Bronchial epithelial cell (primary cell): ENCODE data around the gene NOL8. TPM values are rescaled to one million over a fixed set of nuclear protein-coding genes. Genes with fewer than 3 reads are reported as not detected.

Experiments
- DNase-seq: peaks from one replicate; pipeline ENCODE4 v3.0.0-alpha.2; 2010; ENCODE audit warnings: low read depth
- FAIRE-seq: peaks from 2 replicates; lab custom pipeline; 2011; peaks lifted over from hg19 to GRCh38; lab: Jason Lieb, UNC
- H3K27me3 ChIP-seq: 2 replicates; pipeline ENCODE4 v1.5.1; 2011; ENCODE audit warnings: low read length; ENCODE audit not compliant: control insufficient read depth, insufficient read depth
- H3K36me3 ChIP-seq: 2 replicates; pipeline ENCODE4 v1.5.1; 2011; ENCODE audit warnings: low read length; ENCODE audit not compliant: control insufficient read depth, insufficient read depth
- H3K4me3 ChIP-seq: 2 replicates; pipeline ENCODE4 v1.5.1; 2011; ENCODE audit warnings: mild to moderate bottlenecking, low read depth, low read length, control low read depth
- total RNA-seq: library from RNA; depleted of rRNA; stranded (reverse); fragments of >200 nt; gene quantifications from 2 replicates; pipeline ENCODE4 v1.2.1, GENCODE V29; 2014
- TF ChIP-seq, protein P1 (sequence below): IDR thresholded peaks from 2 replicates; pipeline ENCODE4 v1.5.1; 2011; ENCODE audit warnings: mild to moderate bottlenecking, moderate library complexity, low read length, control low read depth, inconsistent platforms; ENCODE audit not compliant: insufficient read depth, severe bottlenecking

NOL8 gene
- total RNA-seq, 1 donor from 2014 or later: 19.7 TPM

DNA sequence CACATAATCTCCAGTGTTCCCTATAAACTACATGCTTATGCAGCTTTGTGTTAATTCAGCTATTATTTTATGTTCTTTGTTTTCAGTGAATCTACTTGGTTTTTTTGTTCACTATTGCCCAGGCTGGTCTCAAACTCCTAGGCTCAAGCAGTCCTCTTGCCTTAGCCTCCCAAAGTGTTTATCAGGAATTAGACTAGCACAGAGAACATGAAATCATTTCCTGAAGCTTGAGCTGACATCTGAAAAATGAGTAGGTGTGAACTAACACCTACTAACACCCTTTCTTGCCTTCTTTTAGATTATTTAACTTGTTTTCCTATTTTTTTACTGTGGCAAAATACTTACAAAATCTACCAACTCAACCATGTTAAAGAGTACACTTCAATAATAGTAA, 25.6 kb upstream of the NOL8 start:
- Histone ChIP-seq H3K27me3 (no peaks in the 10 kb centered on the region), H3K4me3 (no peak overlapping the region), H3K36me3 (no peaks in the 10 kb centered on the region)
- TF ChIP-seq, protein P1, sequence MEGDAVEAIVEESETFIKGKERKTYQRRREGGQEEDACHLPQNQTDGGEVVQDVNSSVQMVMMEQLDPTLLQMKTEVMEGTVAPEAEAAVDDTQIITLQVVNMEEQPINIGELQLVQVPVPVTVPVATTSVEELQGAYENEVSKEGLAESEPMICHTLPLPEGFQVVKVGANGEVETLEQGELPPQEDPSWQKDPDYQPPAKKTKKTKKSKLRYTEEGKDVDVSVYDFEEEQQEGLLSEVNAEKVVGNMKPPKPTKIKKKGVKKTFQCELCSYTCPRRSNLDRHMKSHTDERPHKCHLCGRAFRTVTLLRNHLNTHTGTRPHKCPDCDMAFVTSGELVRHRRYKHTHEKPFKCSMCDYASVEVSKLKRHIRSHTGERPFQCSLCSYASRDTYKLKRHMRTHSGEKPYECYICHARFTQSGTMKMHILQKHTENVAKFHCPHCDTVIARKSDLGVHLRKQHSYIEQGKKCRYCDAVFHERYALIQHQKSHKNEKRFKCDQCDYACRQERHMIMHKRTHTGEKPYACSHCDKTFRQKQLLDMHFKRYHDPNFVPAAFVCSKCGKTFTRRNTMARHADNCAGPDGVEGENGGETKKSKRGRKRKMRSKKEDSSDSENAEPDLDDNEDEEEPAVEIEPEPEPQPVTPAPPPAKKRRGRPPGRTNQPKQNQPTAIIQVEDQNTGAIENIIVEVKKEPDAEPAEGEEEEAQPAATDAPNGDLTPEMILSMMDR: no peak
- DNase-seq (no peak), FAIRE-seq (no peak)

DNA sequence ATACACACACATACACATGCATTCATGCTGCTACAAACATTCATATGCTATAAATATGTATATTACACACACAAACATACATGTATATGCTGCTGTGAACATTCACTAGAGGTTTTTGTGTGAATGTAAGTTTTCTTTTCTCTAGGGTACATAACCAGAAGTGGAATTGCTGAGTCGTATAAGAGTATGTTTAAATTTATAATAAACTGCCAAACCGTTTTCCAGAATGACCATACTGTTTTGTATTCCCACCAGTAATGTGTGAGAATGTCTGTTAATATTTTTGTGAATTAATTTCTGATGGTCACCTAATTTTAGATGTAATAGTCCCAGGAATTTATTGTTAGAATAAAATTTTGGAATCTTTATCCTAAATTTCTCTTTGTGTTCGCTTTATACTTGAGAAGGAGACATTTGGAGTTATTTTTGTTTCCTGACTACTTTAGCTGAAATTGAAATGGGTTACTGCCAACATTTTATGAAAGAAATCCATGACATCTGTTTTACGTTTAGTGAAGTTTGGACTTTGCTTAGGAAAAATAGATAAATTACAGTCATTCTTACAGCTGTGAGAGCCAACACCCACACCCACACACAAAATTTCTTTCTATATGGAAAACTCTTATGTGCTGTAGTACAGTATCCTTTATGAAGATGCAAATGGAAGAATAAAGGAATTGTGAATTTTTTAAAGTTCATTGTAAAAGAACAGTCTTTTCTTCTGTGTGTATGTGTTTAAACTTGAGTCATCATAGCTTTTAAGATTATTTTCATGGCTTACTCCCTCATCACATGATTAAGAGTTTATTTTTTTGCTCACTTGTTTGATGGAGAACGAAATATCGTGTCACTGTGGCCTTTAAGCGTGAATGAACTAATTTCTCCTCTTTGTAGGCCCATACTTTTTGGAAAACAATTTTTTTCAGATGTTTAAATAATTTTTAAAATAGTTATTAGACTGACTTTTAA, 24.9 kb upstream of the NOL8 start:
- DNase-seq (no peak), FAIRE-seq (no peak)
- no peaks in the 10 kb centered on the region for H3K36me3 ChIP-seq
- H3K27me3 ChIP-seq: no peaks in the 10 kb centered on the region
- H3K4me3 ChIP-seq: no peak overlapping the region
- TF ChIP-seq, protein P1: no peak

DNA sequence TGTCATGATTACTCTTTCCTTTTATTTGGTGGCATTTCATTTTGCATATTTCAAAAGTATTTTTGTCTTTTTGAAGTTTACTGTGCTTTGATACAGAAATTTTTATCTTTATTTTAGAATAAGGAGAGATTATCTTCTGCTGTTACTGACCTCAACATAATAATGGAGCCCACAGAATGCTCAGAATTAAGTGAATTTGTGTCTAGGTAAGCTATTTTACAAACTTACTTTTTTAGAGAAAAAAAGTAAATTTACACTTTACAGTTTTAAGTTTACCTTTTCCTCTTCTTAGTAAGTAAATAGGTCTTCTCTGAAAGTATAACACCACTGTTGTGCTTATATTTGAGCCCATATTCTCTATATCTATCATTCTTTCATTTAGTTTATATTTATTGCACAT, 20.4 kb upstream of the NOL8 start:
- no peak for FAIRE-seq

DNA sequence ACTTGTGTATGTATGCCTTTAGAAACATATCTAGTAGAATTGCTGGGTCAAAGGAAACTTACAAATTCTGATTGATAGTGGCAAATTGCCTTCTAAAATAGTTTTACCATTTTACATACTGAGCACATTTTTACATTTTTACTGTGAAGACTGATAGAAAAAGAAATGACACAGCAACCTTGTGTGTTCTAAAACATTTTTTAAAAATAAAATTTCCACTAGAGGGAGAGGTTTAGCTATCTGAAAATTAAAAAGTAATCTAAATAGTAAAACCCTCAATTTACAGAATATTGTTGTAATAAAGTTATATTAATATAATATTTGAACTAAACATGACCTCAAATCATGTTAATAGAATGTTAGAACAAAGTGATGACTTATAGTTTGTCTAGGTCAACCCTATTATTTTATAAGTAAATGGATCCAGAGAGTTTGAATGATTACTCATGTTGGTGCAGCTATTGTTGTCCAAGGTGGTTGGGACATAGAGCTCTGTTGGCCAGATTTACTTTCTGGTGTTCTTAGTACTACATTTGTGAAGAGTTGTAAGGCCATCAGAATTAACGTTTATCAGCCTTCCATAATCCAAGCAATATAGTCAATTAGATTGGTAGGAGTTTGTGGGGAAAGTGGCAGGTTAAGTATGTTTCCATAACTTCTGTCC, 17.8 kb upstream of the NOL8 start:
- no peak for FAIRE-seq
- no peaks in the 10 kb centered on the region for H3K27me3 ChIP-seq
- TF ChIP-seq, protein P1: no peak
- peak; percentile 42 for DNase-seq
- H3K4me3 ChIP-seq: no peak overlapping the region
- H3K36me3 ChIP-seq: no peaks in the 10 kb centered on the region

More for the DNA sequence above, 20.4 kb upstream of the NOL8 start:
- Histone ChIP-seq H3K4me3 (no peak overlapping the region), H3K27me3 (no peaks in the 10 kb centered on the region), H3K36me3 (no peaks in the 10 kb centered on the region)
- TF ChIP-seq, protein P1: no peak
- no peak for DNase-seq

DNA sequence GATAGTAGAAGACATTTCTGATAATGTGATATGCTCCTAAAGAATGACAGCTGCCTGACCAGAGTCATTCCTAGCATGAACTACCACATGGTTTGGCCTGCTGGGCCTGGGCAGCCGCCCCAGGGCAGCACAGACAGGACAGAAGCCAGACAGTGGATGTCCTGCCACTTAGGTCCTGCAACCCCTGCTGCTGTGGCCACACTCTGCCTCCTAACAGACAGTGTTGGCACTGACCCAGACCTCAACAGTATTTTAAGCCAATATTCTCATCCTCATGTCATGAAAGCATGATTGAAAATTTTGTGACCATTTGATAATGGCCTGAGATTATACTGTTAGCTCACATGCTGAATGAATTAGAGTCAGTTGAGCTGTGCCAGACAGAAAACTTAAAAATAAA, 16.4 kb upstream of the NOL8 start:
- DNase-seq: no peak
- TF ChIP-seq, protein P1: no peak
- Histone ChIP-seq H3K4me3 (no peak overlapping the region), H3K27me3 (no peaks in the 10 kb centered on the region), H3K36me3 (no peaks in the 10 kb centered on the region)
- FAIRE-seq: no peak
